SK-N-SH treated with all-trans-retinoic acid at 6 μM for 48 hours (cell line): Measurements from ENCODE around the gene DAB2IP.

Experiments used
- ATAC-seq: fragments of 200-7000 bp; cut with Tn5 transposase; 3 replicates; pipeline ENCODE4 v1.9.1; 2020; ENCODE audit warnings: mild to moderate bottlenecking, moderate library complexity
- ARNTL ChIP-seq: fragments of 450-650 bp; formaldehyde crosslinking; IDR thresholded peaks from 2 replicates; pipeline ENCODE4 v1.5.0; 2020; ENCODE audit warnings: low read depth, mild to moderate bottlenecking, moderate library complexity, borderline replicate concordance
- BACH2 ChIP-seq: fragments of 250-450 bp; sonication (Bioruptor Pico); IDR thresholded peaks from 2 replicates; pipeline ENCODE4 v1.9.0; 2021; ENCODE audit warnings: mild to moderate bottlenecking, borderline replicate concordance
- CSDC2 ChIP-seq: fragments of 250-450 bp; sonication (Bioruptor Pico); IDR thresholded peaks from 2 replicates; pipeline ENCODE4 v1.5.0; 2020; ENCODE audit warnings: mild to moderate bottlenecking, moderate library complexity
- ISL1 ChIP-seq: fragments of 250-450 bp; sonication (Bioruptor Pico); IDR thresholded peaks from 2 replicates; pipeline ENCODE4 v2.1.2; 2022; ENCODE audit warnings: mild to moderate bottlenecking, moderate library complexity
- POU6F1 ChIP-seq: fragments of 250-450 bp; sonication (Bioruptor Pico); IDR thresholded peaks from 2 replicates; pipeline ENCODE4 v1.8.0; 2021; ENCODE audit warnings: low read depth, mild to moderate bottlenecking, moderate library complexity, borderline replicate concordance
- PPARA ChIP-seq: fragments of 250-450 bp; sonication (Bioruptor Pico); IDR thresholded peaks from 2 replicates; pipeline ENCODE4 v1.5.0; 2020; ENCODE audit warnings: mild to moderate bottlenecking, borderline replicate concordance
- RARB ChIP-seq: fragments of 250-450 bp; sonication (Bioruptor Pico); IDR thresholded peaks from 2 replicates; pipeline ENCODE4 v1.8.0; 2021; ENCODE audit warnings: mild to moderate bottlenecking, moderate library complexity
- SNAI2 ChIP-seq: fragments of 250-450 bp; sonication (Bioruptor Pico); IDR thresholded peaks from 2 replicates; pipeline ENCODE4 v1.5.0; 2020; ENCODE audit warnings: mild to moderate bottlenecking, moderate library complexity
- TCF4 ChIP-seq: fragments of 250-450 bp; sonication (Bioruptor Pico); IDR thresholded peaks from 2 replicates; pipeline ENCODE4 v1.8.0; 2021; ENCODE audit warnings: mild to moderate bottlenecking, moderate library complexity, borderline replicate concordance
- ZC3H10 ChIP-seq: fragments of 250-450 bp; sonication (Bioruptor Pico); IDR thresholded peaks from 2 replicates; pipeline ENCODE4 v1.5.1; 2021; ENCODE audit warnings: mild to moderate bottlenecking, moderate library complexity
- ZFP3 ChIP-seq: fragments of 250-450 bp; sonication (Bioruptor Pico); IDR thresholded peaks from 2 replicates; pipeline ENCODE4 v1.5.0; 2020; ENCODE audit warnings: mild to moderate bottlenecking, moderate library complexity
- ZNF565 ChIP-seq: fragments of 450-650 bp; formaldehyde crosslinking; conservative IDR thresholded peaks from 2 replicates; pipeline ENCODE4 v1.5.0; 2020; ENCODE audit warnings: low read depth, mild to moderate bottlenecking, moderate library complexity
- ZNF70 ChIP-seq: fragments of 450-650 bp; formaldehyde crosslinking; IDR thresholded peaks from 2 replicates; pipeline ENCODE4 v1.5.0; 2020; ENCODE audit warnings: mild to moderate bottlenecking, moderate library complexity
- ZNF8 ChIP-seq: fragments of 450-650 bp; formaldehyde crosslinking; IDR thresholded peaks from 2 replicates; pipeline ENCODE4 v1.5.0; 2020; ENCODE audit warnings: mild to moderate bottlenecking, moderate library complexity
- TF ChIP-seq, protein P1 (sequence below): fragments of 250-450 bp; sonication (Bioruptor Pico); IDR thresholded peaks from 2 replicates; pipeline ENCODE4 v1.5.1; 2021; ENCODE audit warnings: mild to moderate bottlenecking, moderate library complexity
- TF ChIP-seq, protein P2 (sequence below): fragments of 250-450 bp; sonication (Bioruptor Pico); IDR thresholded peaks from 2 replicates; pipeline ENCODE4 v1.8.0; 2020; ENCODE audit warnings: mild to moderate bottlenecking, moderate library complexity, borderline replicate concordance
- TF ChIP-seq, protein P3 (sequence below): fragments of 250-450 bp; sonication (Bioruptor Pico); IDR thresholded peaks from 2 replicates; pipeline ENCODE4 v1.5.1; 2020; ENCODE audit warnings: low read depth, mild to moderate bottlenecking, moderate library complexity

The DAB2IP gene

DNA sequence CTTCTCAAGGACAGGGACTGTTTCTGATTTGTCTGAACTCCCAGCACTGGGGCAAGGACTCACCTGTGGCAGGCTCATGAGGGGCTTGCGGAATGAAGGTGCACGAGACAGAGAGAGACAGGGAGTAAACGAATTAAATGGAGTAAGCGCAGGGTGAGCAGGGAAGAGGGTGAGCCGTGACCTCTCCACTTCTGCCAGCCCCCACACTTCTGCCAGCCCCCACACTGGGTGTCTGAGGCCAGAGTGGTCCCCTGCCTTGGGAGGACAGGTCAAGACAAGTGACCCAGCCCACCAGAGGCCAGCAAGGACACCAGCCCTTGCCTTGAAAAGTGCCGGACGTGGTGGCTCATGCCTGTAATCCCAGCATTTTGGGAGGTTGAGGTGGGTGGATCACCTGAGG lies 37.2 kb downstream of the DAB2IP start (continued):
- no peak for TF ChIP-seq POU6F1

GRCh38 chr9:121689461-121690157 lies 38.2 kb downstream of the DAB2IP start:
- no peak for ATAC-seq
- TF ChIP-seq POU6F1, result no peak
- TF ChIP-seq, protein P1, sequence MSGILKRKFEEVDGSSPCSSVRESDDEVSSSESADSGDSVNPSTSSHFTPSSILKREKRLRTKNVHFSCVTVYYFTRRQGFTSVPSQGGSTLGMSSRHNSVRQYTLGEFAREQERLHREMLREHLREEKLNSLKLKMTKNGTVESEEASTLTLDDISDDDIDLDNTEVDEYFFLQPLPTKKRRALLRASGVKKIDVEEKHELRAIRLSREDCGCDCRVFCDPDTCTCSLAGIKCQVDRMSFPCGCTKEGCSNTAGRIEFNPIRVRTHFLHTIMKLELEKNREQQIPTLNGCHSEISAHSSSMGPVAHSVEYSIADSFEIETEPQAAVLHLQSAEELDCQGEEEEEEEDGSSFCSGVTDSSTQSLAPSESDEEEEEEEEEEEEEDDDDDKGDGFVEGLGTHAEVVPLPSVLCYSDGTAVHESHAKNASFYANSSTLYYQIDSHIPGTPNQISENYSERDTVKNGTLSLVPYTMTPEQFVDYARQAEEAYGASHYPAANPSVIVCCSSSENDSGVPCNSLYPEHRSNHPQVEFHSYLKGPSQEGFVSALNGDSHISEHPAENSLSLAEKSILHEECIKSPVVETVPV (CRISPR knock-in tag), result no peak
- no peak for TF ChIP-seq ARNTL (CRISPR knock-in tag)
- no peak for TF ChIP-seq BACH2 (CRISPR knock-in tag)
- no peak for TF ChIP-seq SNAI2 (CRISPR knock-in tag)

- TF ChIP-seq ARNTL (CRISPR knock-in tag), result no peak
- TF ChIP-seq TCF4 (CRISPR knock-in tag), result no peak
- no peak for TF ChIP-seq RARB (CRISPR knock-in tag)
- TF ChIP-seq ZFP3 (CRISPR knock-in tag), result no peak
- TF ChIP-seq ZNF8 (CRISPR knock-in tag), result no peak
- TF ChIP-seq SNAI2 (CRISPR knock-in tag), result no peak
- no peak for TF ChIP-seq POU6F1
- no peak for TF ChIP-seq BACH2 (CRISPR knock-in tag)
- no peak for TF ChIP-seq ISL1 (CRISPR knock-in tag)
- no peak for TF ChIP-seq PPARA (CRISPR knock-in tag)
- no peak for TF ChIP-seq ZC3H10 (CRISPR knock-in tag)
- ATAC-seq, result no peak
Measured at GRCh38 chr9:121690316-121690715, 38.9 kb downstream of the DAB2IP start.

DNA sequence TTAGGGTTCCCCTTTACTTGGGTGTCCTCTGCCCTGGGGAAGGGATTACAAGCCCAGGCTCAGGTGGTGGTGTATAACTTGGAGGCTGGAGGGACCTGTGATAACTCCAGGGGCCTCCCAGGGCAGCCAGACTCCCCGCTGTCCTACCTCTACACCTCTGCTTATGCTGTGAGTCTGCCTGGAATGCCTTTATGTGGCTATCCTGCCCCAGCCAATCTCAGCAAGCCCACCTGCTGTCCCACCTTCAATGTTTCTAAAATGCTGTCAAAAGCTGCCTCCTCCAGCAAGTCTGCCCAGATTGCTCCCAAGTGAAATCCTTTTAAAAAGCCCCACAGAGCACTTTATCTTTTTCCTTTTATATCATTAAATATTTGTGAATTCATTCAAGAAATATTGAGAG lies 39.3 kb downstream of the DAB2IP start:
- TF ChIP-seq ZNF8 (CRISPR knock-in tag) (no peak), ZNF565 (no peak), CSDC2 (CRISPR knock-in tag) (no peak), RARB (CRISPR knock-in tag) (no peak), PPARA (CRISPR knock-in tag) (no peak), BACH2 (CRISPR knock-in tag) (no peak)
- TF ChIP-seq, protein P2, sequence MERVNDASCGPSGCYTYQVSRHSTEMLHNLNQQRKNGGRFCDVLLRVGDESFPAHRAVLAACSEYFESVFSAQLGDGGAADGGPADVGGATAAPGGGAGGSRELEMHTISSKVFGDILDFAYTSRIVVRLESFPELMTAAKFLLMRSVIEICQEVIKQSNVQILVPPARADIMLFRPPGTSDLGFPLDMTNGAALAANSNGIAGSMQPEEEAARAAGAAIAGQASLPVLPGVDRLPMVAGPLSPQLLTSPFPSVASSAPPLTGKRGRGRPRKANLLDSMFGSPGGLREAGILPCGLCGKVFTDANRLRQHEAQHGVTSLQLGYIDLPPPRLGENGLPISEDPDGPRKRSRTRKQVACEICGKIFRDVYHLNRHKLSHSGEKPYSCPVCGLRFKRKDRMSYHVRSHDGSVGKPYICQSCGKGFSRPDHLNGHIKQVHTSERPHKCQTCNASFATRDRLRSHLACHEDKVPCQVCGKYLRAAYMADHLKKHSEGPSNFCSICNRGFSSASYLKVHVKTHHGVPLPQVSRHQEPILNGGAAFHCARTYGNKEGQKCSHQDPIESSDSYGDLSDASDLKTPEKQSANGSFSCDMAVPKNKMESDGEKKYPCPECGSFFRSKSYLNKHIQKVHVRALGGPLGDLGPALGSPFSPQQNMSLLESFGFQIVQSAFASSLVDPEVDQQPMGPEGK (CRISPR knock-in tag), result no peak
- TF ChIP-seq, all 23 proteins: peak for 0
- ATAC-seq, result no peak

DNA sequence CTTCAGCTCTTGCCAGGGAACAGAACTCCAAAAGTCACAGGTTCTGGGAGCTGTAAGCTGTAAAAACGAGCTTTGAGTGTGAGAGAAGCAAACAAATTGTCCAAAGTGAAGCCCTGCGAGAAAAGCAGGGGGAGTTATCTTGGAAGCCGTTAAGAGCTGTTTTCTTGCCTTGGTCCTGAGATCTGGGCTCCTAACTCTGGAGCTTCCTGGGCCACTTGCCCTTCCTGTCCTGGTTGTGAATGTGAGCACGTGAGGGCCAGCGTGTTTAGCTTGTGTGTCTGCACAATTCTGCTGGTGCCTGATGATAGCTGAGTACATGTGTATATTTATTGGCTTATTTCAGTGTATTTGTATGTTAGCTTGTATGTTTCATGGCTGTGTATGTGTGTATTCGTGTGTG lies 40.5 kb downstream of the DAB2IP start:
- ATAC-seq, result no peak
- no peak for TF ChIP-seq BACH2 (CRISPR knock-in tag)
- TF ChIP-seq TCF4 (CRISPR knock-in tag), result no peak
- TF ChIP-seq CSDC2 (CRISPR knock-in tag), result no peak
- no peak for TF ChIP-seq ZNF8 (CRISPR knock-in tag)
- TF ChIP-seq, protein P3, sequence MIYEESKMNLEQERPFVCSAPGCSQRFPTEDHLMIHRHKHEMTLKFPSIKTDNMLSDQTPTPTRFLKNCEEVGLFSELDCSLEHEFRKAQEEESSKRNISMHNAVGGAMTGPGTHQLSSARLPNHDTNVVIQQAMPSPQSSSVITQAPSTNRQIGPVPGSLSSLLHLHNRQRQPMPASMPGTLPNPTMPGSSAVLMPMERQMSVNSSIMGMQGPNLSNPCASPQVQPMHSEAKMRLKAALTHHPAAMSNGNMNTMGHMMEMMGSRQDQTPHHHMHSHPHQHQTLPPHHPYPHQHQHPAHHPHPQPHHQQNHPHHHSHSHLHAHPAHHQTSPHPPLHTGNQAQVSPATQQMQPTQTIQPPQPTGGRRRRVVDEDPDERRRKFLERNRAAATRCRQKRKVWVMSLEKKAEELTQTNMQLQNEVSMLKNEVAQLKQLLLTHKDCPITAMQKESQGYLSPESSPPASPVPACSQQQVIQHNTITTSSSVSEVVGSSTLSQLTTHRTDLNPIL (CRISPR knock-in tag), result no peak
- TF ChIP-seq ARNTL (CRISPR knock-in tag), result no peak
- TF ChIP-seq, protein P2 (CRISPR knock-in tag), result no peak
- TF ChIP-seq ZFP3 (CRISPR knock-in tag), result no peak
- TF ChIP-seq ZNF70, result no peak
